HEK293 (cell line): ENCODE results near the gene RGS9.
A peak's percentile ranks its signal among the peaks of the same experiment; 100 is the strongest.

ENCODE experiments used
- BCL11B ChIP-seq: fragments of 450-650 bp; formaldehyde crosslinking; IDR thresholded peaks from 2 replicates; pipeline ENCODE4 v1.5.1; 2016; ENCODE audit warnings: low read depth, missing biosample characterization, missing genetic modification characterization
- FEZF1 ChIP-seq: fragments of 450-650 bp; formaldehyde crosslinking; IDR thresholded peaks from 2 replicates; pipeline ENCODE4 v1.5.1; 2016; ENCODE audit warnings: missing biosample characterization, missing genetic modification characterization
- KLF7 ChIP-seq: fragments of 450-650 bp; formaldehyde crosslinking; IDR thresholded peaks from 2 replicates; pipeline ENCODE4 v1.5.1; 2016; ENCODE audit warnings: missing biosample characterization, missing genetic modification characterization, borderline replicate concordance
- MYNN ChIP-seq: fragments of 450-650 bp; formaldehyde crosslinking; IDR thresholded peaks from 2 replicates; pipeline ENCODE4 v1.5.1; 2016; ENCODE audit warnings: missing biosample characterization, missing genetic modification characterization, borderline replicate concordance
- MZF1 ChIP-seq: fragments of 450-650 bp; formaldehyde crosslinking; IDR thresholded peaks from 2 replicates; pipeline ENCODE4 v1.5.1; 2017; ENCODE audit warnings: missing biosample characterization, missing genetic modification characterization, borderline replicate concordance
- OSR2 ChIP-seq: fragments of 450-650 bp; formaldehyde crosslinking; IDR thresholded peaks from 2 replicates; pipeline ENCODE4 v1.5.1; 2016; ENCODE audit warnings: missing biosample characterization, missing genetic modification characterization
- RBAK ChIP-seq: fragments of 450-650 bp; formaldehyde crosslinking; IDR thresholded peaks from 2 replicates; pipeline ENCODE4 v1.5.1; 2016; ENCODE audit warnings: missing biosample characterization, missing genetic modification characterization
- ZBTB48 ChIP-seq: fragments of 450-650 bp; formaldehyde crosslinking; IDR thresholded peaks from 2 replicates; pipeline ENCODE4 v1.5.1; 2016; ENCODE audit warnings: missing biosample characterization, missing genetic modification characterization
- ZEB2 ChIP-seq: fragments of 450-650 bp; formaldehyde crosslinking; IDR thresholded peaks from 2 replicates; pipeline ENCODE4 v1.5.1; 2016; ENCODE audit warnings: missing biosample characterization, missing genetic modification characterization
- ZNF175 ChIP-seq: fragments of 450-650 bp; formaldehyde crosslinking; IDR thresholded peaks from 2 replicates; pipeline ENCODE4 v1.5.1; 2016; ENCODE audit warnings: missing biosample characterization, missing genetic modification characterization
- ZNF2 ChIP-seq: fragments of 450-650 bp; formaldehyde crosslinking; IDR thresholded peaks from 2 replicates; pipeline ENCODE4 v1.5.1; 2016; ENCODE audit warnings: missing biosample characterization, missing genetic modification characterization
- ZNF354C ChIP-seq: fragments of 450-650 bp; formaldehyde crosslinking; IDR thresholded peaks from 2 replicates; pipeline ENCODE4 v1.5.1; 2016; ENCODE audit warnings: missing biosample characterization, missing genetic modification characterization, low read depth, borderline replicate concordance
- ZNF426 ChIP-seq: fragments of 450-650 bp; formaldehyde crosslinking; IDR thresholded peaks from 2 replicates; pipeline ENCODE4 v1.5.1; 2017; ENCODE audit warnings: missing biosample characterization, missing genetic modification characterization, mild to moderate bottlenecking, inconsistent platforms, moderate library complexity
- ZNF629 ChIP-seq: fragments of 450-650 bp; formaldehyde crosslinking; IDR thresholded peaks from 2 replicates; pipeline ENCODE4 v1.5.1; 2017; ENCODE audit warnings: missing biosample characterization, missing genetic modification characterization
- ZNF654 ChIP-seq: fragments of 450-650 bp; formaldehyde crosslinking; IDR thresholded peaks from 2 replicates; pipeline ENCODE4 v1.5.1; 2016; ENCODE audit warnings: low read depth, missing biosample characterization, missing genetic modification characterization
- ZNF776 ChIP-seq: fragments of 450-650 bp; formaldehyde crosslinking; IDR thresholded peaks from 2 replicates; pipeline ENCODE4 v1.5.0; 2017; ENCODE audit warnings: missing biosample characterization, missing genetic modification characterization, borderline replicate concordance
- TF ChIP-seq, protein P1 (sequence below): fragments of 450-650 bp; formaldehyde crosslinking; IDR thresholded peaks from 2 replicates; pipeline ENCODE4 v1.5.1; 2016; ENCODE audit warnings: missing biosample characterization, missing genetic modification characterization
- TF ChIP-seq, protein P2 (sequence below): fragments of 450-650 bp; formaldehyde crosslinking; IDR thresholded peaks from 2 replicates; pipeline ENCODE4 v1.5.1; 2016; ENCODE audit warnings: missing biosample characterization, missing genetic modification characterization, borderline replicate concordance
- TF ChIP-seq, protein P3 (sequence below): fragments of 450-650 bp; formaldehyde crosslinking; conservative IDR thresholded peaks from 2 replicates; pipeline ENCODE4 v1.5.1; 2016; ENCODE audit warnings: low read depth, missing biosample characterization, missing genetic modification characterization
- TF ChIP-seq, protein P4 (sequence below): fragments of 450-650 bp; formaldehyde crosslinking; IDR thresholded peaks from 2 replicates; pipeline ENCODE4 v1.5.1; 2016; ENCODE audit warnings: missing biosample characterization, missing genetic modification characterization
- TF ChIP-seq, protein P5 (sequence below): fragments of 450-650 bp; formaldehyde crosslinking; IDR thresholded peaks from 2 replicates; pipeline ENCODE4 v1.5.1; 2017; ENCODE audit warnings: missing biosample characterization, mild to moderate bottlenecking, missing genetic modification characterization, moderate library complexity
- TF ChIP-seq, protein P6 (sequence below): fragments of 450-650 bp; formaldehyde crosslinking; IDR thresholded peaks from 2 replicates; pipeline ENCODE4 v1.5.1; 2016; ENCODE audit warnings: missing biosample characterization, missing genetic modification characterization
- TF ChIP-seq, protein P7 (sequence below): fragments of 450-650 bp; formaldehyde crosslinking; IDR thresholded peaks from 2 replicates; pipeline ENCODE4 v1.5.1; 2016; ENCODE audit warnings: missing biosample characterization, missing genetic modification characterization

The RGS9 gene

DNA sequence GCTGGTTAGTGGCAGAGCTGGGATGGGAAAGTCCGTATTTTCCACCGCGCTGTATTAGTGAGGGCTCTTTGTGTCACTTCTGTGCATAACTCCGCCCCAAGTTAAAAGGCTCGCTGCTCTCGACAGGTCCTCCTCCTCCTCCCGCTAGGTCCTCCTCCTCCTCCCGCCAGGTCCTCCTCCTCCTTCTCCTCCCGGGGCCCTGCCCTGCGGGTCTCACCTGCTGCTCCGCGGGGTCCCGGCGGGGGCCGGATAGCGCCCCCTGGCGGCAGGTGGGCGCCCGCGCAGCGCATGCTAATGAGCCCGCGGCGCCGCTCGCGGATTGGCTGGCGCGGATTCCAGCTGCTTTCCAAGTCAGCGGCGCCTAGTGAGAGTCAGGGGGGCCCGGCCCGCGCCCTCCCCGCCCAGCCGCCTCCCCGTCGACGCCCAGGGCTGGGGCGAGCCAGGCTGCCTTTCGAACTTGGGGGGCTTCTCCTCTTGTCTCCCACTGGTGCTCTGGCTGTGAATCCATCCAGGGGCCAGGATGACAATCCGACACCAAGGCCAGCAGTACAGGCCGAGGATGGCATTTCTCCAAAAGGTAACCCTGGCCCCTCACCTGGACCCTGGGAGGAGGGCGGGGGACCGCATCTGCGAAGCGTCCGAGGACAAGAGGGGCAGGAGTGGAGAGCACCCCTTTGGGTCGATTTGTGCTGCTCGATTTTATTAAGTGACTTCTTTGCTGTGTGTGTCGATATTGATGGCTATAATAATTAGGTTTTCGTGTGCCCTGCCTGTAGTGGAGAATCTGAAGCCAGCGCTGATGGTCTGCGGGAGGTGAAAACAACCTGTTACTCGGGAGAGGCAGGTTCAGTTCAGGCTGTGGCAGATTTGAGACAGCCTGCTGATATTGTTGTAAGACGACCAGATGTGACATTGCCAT lies at the start of gene RGS9 (continued):
- TF ChIP-seq, protein P1, sequence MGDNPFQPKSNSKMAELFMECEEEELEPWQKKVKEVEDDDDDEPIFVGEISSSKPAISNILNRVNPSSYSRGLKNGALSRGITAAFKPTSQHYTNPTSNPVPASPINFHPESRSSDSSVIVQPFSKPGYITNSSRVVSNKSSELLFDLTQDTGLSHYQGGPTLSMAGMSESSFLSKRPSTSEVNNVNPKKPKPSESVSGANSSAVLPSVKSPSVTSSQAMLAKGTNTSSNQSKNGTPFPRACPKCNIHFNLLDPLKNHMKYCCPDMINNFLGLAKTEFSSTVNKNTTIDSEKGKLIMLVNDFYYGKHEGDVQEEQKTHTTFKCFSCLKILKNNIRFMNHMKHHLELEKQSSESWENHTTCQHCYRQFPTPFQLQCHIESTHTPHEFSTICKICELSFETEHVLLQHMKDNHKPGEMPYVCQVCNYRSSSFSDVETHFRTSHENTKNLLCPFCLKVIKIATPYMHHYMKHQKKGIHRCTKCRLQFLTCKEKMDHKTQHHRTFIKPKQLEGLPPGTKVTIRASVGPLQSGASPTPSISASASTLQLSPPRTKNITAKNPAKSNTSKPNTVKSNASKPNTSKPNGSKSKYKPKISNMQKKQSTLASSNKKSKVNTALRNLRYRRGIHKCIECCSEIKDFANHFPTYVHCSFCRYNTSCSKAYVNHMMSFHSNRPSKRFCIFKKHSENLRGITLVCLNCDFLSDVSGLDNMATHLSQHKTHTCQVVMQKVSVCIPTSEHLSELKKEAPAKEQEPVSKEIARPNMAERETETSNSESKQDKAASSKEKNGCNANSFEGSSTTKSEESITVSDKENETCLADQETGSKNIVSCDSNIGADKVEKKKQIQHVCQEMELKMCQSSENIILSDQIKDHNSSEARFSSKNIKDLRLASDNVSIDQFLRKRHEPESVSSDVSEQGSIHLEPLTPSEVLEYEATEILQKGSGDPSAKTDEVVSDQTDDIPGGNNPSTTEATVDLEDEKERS, result no peak
- TF ChIP-seq, protein P2, sequence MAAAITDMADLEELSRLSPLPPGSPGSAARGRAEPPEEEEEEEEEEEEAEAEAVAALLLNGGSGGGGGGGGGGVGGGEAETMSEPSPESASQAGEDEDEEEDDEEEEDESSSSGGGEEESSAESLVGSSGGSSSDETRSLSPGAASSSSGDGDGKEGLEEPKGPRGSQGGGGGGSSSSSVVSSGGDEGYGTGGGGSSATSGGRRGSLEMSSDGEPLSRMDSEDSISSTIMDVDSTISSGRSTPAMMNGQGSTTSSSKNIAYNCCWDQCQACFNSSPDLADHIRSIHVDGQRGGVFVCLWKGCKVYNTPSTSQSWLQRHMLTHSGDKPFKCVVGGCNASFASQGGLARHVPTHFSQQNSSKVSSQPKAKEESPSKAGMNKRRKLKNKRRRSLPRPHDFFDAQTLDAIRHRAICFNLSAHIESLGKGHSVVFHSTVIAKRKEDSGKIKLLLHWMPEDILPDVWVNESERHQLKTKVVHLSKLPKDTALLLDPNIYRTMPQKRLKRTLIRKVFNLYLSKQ, result no peak
- TF ChIP-seq ZNF654 (tag by site-specific recombination) (peak; percentile 29; the same call in 1 of the 2 replicates), ZEB2 (peak; percentile 89), ZNF629 (tag by site-specific recombination) (peak; percentile 35; the same call in 1 of the 2 replicates), ZNF426 (no peak), ZNF175 (tag by site-specific recombination) (no peak), FEZF1 (tag by site-specific recombination) (peak; percentile 18; the same call in 1 of the 2 replicates), BCL11B (tag by site-specific recombination) (no peak), OSR2 (no peak), RBAK (tag by site-specific recombination) (no peak), ZNF354C (tag by site-specific recombination) (no peak), MYNN (tag by site-specific recombination) (no peak), ZNF2 (tag by site-specific recombination) (no peak; the same call in 1 of the 2 replicates), ZNF776 (tag by site-specific recombination) (no peak), ZBTB48 (tag by site-specific recombination) (peak; percentile 29; the same call in 1 of the 2 replicates), MZF1 (no peak), KLF7 (tag by site-specific recombination) (no peak; the same call in 1 of the 2 replicates)
- TF ChIP-seq, protein P3, sequence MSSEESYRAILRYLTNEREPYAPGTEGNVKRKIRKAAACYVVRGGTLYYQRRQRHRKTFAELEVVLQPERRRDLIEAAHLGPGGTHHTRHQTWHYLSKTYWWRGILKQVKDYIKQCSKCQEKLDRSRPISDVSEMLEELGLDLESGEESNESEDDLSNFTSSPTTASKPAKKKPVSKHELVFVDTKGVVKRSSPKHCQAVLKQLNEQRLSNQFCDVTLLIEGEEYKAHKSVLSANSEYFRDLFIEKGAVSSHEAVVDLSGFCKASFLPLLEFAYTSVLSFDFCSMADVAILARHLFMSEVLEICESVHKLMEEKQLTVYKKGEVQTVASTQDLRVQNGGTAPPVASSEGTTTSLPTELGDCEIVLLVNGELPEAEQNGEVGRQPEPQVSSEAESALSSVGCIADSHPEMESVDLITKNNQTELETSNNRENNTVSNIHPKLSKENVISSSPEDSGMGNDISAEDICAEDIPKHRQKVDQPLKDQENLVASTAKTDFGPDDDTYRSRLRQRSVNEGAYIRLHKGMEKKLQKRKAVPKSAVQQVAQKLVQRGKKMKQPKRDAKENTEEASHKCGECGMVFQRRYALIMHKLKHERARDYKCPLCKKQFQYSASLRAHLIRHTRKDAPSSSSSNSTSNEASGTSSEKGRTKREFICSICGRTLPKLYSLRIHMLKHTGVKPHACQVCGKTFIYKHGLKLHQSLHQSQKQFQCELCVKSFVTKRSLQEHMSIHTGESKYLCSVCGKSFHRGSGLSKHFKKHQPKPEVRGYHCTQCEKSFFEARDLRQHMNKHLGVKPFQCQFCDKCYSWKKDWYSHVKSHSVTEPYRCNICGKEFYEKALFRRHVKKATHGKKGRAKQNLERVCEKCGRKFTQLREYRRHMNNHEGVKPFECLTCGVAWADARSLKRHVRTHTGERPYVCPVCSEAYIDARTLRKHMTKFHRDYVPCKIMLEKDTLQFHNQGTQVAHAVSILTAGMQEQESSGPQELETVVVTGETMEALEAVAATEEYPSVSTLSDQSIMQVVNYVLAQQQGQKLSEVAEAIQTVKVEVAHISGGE (tag by site-specific recombination), result no peak
- TF ChIP-seq, protein P4, sequence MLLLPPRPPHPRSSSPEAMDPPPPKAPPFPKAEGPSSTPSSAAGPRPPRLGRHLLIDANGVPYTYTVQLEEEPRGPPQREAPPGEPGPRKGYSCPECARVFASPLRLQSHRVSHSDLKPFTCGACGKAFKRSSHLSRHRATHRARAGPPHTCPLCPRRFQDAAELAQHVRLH (tag by site-specific recombination), result peak; percentile 55; the same call in 1 of the 2 replicates
- TF ChIP-seq, protein P5, sequence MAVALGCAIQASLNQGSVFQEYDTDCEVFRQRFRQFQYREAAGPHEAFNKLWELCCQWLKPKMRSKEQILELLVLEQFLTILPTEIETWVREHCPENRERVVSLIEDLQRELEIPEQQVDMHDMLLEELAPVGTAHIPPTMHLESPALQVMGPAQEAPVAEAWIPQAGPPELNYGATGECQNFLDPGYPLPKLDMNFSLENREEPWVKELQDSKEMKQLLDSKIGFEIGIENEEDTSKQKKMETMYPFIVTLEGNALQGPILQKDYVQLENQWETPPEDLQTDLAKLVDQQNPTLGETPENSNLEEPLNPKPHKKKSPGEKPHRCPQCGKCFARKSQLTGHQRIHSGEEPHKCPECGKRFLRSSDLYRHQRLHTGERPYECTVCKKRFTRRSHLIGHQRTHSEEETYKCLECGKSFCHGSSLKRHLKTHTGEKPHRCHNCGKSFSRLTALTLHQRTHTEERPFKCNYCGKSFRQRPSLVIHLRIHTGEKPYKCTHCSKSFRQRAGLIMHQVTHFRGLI (tag by site-specific recombination), result peak; percentile 43; the same call in 1 of the 2 replicates
- TF ChIP-seq, protein P6, sequence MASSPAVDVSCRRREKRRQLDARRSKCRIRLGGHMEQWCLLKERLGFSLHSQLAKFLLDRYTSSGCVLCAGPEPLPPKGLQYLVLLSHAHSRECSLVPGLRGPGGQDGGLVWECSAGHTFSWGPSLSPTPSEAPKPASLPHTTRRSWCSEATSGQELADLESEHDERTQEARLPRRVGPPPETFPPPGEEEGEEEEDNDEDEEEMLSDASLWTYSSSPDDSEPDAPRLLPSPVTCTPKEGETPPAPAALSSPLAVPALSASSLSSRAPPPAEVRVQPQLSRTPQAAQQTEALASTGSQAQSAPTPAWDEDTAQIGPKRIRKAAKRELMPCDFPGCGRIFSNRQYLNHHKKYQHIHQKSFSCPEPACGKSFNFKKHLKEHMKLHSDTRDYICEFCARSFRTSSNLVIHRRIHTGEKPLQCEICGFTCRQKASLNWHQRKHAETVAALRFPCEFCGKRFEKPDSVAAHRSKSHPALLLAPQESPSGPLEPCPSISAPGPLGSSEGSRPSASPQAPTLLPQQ, result no peak; the same call in 1 of the 2 replicates
- TF ChIP-seq, protein P7, sequence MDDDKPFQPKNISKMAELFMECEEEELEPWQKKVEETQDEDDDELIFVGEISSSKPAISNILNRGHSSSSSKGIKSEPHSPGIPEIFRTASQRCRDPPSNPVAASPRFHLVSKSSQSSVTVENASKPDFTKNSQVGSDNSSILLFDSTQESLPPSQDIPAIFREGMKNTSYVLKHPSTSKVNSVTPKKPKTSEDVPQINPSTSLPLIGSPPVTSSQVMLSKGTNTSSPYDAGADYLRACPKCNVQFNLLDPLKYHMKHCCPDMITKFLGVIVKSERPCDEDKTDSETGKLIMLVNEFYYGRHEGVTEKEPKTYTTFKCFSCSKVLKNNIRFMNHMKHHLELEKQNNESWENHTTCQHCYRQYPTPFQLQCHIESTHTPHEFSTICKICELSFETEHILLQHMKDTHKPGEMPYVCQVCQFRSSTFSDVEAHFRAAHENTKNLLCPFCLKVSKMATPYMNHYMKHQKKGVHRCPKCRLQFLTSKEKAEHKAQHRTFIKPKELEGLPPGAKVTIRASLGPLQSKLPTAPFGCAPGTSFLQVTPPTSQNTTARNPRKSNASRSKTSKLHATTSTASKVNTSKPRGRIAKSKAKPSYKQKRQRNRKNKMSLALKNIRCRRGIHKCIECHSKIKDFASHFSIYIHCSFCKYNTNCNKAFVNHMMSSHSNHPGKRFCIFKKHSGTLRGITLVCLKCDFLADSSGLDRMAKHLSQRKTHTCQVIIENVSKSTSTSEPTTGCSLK (tag by site-specific recombination), result no peak
